Mucosa of descending colon (tissue), 3 donors: ENCODE results near the gene GRAMD1C. TPM values are rescaled to one million over a fixed set of nuclear protein-coding genes. Genes with fewer than 3 reads are reported as not detected.

ENCODE experiments used
- ATAC-seq: fragments of 200-7000 bp; cut with Tn5 transposase; one replicate; pipeline ENCODE4 v1.9.1; 2020; ENCODE audit warnings: mild to moderate bottlenecking, moderate library complexity
- DNase-seq, 3 donors: peaks; one replicate each; pipeline ENCODE4 v3.0.0-alpha.2; 2020
- H3K36me3 ChIP-seq: fragments of 200-600 bp; one replicate; pipeline ENCODE4 v1.8.0; 2021; ENCODE audit warnings: low read depth, mild to moderate bottlenecking
- H3K4me1 ChIP-seq: fragments of 200-600 bp; one replicate; pipeline ENCODE4 v1.8.0; 2021; ENCODE audit warnings: low read depth, mild to moderate bottlenecking
- H3K4me3 ChIP-seq: fragments of 200-600 bp; one replicate; pipeline ENCODE4 v1.8.0; 2021; ENCODE audit warnings: mild to moderate bottlenecking
- H3K9me3 ChIP-seq: fragments of 200-600 bp; one replicate; pipeline ENCODE4 v1.8.0; 2021; ENCODE audit warnings: mild to moderate bottlenecking
- intact Hi-C, 2 donors: fragments of 100-400 bp; cut with DNase I in 1 of 2; cut with micrococcal nuclease in 1 of 2; formaldehyde crosslinking; loops; one replicate each; pipeline versions ENCODE4 v1.11.0 to v1.11.1; 2022; cut with DNase I, micrococcal nuclease
- total RNA-seq, 3 donors: library from RNA; stranded (reverse); fragmentation: NEBNext Ultra II Directional in 2 of 3; extraction: Animal tissue kit (Norgen Biotek cat#: 25700) in 2 of 3; gene quantifications; one replicate each; pipeline versions ENCODE4 v1.2.1 to v1.2.4, GENCODE V29; 2021 to 2023
- TF ChIP-seq, protein P1 (sequence below): fragments of 200-600 bp; IDR thresholded peaks from one replicate; pipeline ENCODE4 v1.8.0; 2022; ENCODE audit warnings: antibody characterized with exemption, mild to moderate bottlenecking
- donor health status: DM: no; HTN: no; CAD: no; lungs with moderate emphysema.
- donor health status: DM: no; HTN: no; CAD: no.
- donor health status: DM: no; HTN: yes; CAD: no.

GRAMD1C gene
- total RNA-seq, 3 donors from 2014 or later: 5.7 to 19.5 (median 8.6) TPM

DNA sequence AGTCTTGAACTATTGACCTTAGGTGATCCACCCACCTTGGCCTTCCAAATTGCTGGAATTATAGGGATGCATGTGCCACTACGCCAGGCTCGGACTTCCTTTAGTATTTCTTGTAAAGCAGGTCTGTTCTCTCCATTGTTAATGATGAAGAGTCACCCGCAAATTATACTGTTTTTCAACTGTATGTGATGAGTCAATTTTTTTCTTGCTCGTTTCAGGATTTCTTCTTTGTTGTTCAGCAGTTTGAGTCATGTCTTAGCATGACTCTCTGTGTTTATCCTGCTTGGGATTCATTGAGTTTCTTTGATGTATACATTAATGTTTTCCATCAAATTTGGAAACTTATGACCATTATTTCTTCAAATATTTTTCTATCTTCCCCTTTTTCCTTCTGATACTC is 28.9 kb downstream of the GRAMD1C start:
- Histone ChIP-seq H3K4me1 (no peaks in the 10 kb centered on the region), H3K4me3 (no peak overlapping the region), H3K9me3 (no peaks in the 10 kb centered on the region), H3K36me3 (no peaks in the 10 kb centered on the region)
- no peak for DNase-seq
- no peak for ATAC-seq
- intact Hi-C loops: no loop called here
- TF ChIP-seq, protein P1, sequence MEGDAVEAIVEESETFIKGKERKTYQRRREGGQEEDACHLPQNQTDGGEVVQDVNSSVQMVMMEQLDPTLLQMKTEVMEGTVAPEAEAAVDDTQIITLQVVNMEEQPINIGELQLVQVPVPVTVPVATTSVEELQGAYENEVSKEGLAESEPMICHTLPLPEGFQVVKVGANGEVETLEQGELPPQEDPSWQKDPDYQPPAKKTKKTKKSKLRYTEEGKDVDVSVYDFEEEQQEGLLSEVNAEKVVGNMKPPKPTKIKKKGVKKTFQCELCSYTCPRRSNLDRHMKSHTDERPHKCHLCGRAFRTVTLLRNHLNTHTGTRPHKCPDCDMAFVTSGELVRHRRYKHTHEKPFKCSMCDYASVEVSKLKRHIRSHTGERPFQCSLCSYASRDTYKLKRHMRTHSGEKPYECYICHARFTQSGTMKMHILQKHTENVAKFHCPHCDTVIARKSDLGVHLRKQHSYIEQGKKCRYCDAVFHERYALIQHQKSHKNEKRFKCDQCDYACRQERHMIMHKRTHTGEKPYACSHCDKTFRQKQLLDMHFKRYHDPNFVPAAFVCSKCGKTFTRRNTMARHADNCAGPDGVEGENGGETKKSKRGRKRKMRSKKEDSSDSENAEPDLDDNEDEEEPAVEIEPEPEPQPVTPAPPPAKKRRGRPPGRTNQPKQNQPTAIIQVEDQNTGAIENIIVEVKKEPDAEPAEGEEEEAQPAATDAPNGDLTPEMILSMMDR: no peak

DNA sequence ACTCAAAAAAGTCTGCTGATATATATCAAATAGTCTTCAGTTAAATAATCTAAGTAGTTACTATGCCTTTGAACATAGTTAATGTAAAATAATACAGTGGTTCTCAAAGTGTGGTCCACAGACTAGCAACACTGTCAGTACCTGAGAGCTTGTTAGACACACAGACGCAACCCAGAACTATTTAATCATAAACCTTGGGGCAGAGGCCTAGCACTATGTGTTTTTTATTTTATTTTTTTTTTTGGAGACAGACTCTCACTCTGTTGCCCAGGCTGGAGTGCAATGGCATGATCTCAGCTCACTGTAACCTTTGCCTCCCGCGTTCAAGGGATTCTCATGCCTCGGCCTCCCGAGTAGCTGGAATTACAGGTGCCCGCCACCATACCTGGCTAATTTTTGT is 34.7 kb downstream of the GRAMD1C start:
- TF ChIP-seq, protein P1: no peak
- DNase-seq (no peak), ATAC-seq (no peak)
- no peaks in the 10 kb centered on the region for H3K4me1 ChIP-seq
- H3K36me3 ChIP-seq: no peaks in the 10 kb centered on the region
- H3K4me3 ChIP-seq: no peak overlapping the region
- intact Hi-C loops: no loop called here
- H3K9me3 ChIP-seq: no peaks in the 10 kb centered on the region

DNA sequence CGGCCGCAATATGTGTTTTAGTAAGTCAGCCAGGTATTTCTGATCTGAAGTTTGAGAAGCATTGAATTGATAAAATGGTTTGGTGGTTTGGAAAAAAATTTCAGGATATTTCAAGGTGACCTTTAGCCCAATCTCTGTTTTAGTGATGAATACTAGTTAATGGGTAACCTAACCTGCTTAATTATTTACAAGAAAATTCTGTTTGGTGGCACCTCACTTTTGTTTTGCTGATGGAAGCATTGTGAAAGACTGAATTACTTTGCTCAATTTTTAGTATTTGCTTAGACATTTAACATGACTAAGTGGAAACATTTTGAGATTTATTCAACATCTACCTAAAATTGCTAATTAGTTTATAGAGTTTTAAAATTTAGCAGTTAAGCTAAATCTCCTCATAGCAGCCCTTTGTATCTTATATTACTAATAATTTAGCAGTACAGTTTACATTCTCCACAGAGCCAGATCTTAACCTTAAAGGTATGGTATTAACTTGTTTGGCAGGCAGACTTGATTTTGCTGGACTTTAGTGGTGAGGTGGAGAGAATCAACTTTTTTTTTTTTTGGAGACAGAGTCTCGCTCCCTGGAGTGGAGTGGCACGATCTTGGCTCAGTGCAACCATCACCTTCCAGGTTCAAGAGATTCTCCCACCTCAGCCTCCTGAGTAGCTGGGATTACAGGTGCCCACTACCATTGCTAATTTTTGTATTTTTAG is 35.4 kb downstream of the GRAMD1C start:
- DNase-seq: no peak
- H3K4me3 ChIP-seq: no peak overlapping the region
- no peaks in the 10 kb centered on the region for H3K36me3 ChIP-seq
- no peaks in the 10 kb centered on the region for H3K4me1 ChIP-seq
- no peaks in the 10 kb centered on the region for H3K9me3 ChIP-seq
- TF ChIP-seq, protein P1: no peak
- ATAC-seq: no peak
- intact Hi-C loops: no loop called here

DNA sequence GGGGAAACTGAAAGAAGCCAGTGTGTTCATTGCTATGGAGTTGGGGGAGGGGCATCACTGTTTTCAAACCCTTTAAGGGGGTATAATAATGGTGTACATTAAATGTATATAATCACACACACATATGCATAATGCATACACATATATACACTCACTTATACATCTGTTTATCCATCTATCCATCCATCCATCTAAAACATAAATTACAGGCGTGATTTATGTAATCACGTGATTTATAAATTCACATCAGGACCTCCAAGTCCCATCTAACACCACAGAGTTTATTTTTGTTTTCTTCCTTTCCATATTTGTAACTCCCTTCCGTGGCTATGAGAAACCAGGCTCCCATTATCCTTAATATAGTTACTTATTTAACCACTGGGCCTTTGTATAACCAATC is 39.8 kb downstream of the GRAMD1C start:
- no peaks in the 10 kb centered on the region for H3K4me1 ChIP-seq
- no peak for ATAC-seq
- H3K36me3 ChIP-seq: no peaks in the 10 kb centered on the region
- DNase-seq: no peak
- H3K4me3 ChIP-seq: no peak overlapping the region
- TF ChIP-seq, protein P1: no peak
- H3K9me3 ChIP-seq: no peaks in the 10 kb centered on the region
- intact Hi-C loops: no loop called here

DNA sequence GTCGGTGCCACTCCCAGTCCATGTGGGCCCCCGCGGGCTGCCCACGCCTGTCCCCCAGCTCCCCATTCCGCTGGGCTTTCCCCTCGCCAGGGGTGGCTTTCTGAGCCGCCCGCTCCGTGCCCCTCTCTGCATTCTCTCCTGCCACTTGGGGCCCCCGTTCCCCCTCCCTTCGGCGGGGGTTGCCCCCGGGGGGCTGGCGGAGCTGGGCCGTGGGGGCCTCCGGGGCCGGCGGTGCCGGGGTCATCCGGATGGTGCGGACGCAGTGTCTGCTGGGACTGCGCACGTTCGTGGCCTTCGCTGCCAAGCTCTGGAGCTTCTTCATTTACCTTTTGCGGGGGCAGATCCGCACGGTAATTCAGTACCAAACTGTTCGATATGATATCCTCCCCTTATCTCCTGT is 46.5 kb downstream of the GRAMD1C start:
- H3K4me3 ChIP-seq: no peak overlapping the region
- intact Hi-C loops: no loop called here
- H3K9me3 ChIP-seq: no peaks in the 10 kb centered on the region
- no peaks in the 10 kb centered on the region for H3K4me1 ChIP-seq
- no peak for DNase-seq
- ATAC-seq: no peak
- H3K36me3 ChIP-seq: no peaks in the 10 kb centered on the region
- TF ChIP-seq, protein P1: no peak
